ENCODE data around the gene C1orf115.

DNA sequence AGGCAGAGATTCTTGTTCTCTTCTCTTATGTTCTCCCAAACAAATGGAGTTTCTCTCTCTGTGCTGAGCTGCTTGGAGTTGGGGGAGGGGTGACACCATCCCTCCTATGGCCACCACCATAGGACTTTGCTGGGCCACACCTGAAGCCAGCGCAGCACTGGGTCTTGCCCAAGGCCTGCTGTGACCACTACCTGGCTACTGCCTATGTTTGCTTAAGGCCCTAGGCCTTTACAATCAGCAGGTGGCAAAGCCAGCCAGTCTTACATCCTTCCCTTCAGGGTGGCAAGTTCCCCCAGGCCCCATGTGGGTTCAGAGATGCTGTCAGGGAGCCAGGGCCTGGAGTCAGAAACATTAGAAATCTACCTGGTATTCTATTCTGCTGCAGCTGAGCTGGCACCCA is 51.7 kb downstream of the C1orf115 start:
- TF ChIP-seq, protein P1, sequence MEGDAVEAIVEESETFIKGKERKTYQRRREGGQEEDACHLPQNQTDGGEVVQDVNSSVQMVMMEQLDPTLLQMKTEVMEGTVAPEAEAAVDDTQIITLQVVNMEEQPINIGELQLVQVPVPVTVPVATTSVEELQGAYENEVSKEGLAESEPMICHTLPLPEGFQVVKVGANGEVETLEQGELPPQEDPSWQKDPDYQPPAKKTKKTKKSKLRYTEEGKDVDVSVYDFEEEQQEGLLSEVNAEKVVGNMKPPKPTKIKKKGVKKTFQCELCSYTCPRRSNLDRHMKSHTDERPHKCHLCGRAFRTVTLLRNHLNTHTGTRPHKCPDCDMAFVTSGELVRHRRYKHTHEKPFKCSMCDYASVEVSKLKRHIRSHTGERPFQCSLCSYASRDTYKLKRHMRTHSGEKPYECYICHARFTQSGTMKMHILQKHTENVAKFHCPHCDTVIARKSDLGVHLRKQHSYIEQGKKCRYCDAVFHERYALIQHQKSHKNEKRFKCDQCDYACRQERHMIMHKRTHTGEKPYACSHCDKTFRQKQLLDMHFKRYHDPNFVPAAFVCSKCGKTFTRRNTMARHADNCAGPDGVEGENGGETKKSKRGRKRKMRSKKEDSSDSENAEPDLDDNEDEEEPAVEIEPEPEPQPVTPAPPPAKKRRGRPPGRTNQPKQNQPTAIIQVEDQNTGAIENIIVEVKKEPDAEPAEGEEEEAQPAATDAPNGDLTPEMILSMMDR (conservative IDR thresholded peaks at IDR 0.05 in 1 of 2, IDR thresholded peaks at IDR 0.05 in 1 of 2; ENCODE audit: extremely low read depth in 1 of 2, insufficient read depth in 1 of 2, low read depth in 1 of 2, low read length in 2 of 2) = no peak
- TF ChIP-seq EZH2 (IDR thresholded peaks at IDR 0.05; ENCODE audit: borderline replicate concordance, low read length) = no peak
